Hepatocyte (in vitro differentiated cells): Measurements from ENCODE around the gene PACS1.

Experiments
- CTCF ChIP-seq: fragments of 200-600 bp; sonication (generic); IDR thresholded peaks from 2 replicates; pipeline ENCODE4 v1.5.1; 2016; ENCODE audit warnings: antibody characterized with exemption, mild to moderate bottlenecking; ENCODE audit not compliant: poor library complexity
- EZH2 ChIP-seq: fragments of 200-600 bp; sonication (generic); IDR thresholded peaks from 2 replicates; pipeline ENCODE4 v1.6.1; 2016; ENCODE audit warnings: antibody characterized with exemption, mild to moderate bottlenecking, borderline replicate concordance
- EZH2phosphoT487 ChIP-seq: fragments of 200-600 bp; sonication (generic); IDR thresholded peaks from one replicate; pipeline ENCODE4 v1.6.1; 2018; ENCODE audit warnings: antibody characterized with exemption, mild to moderate bottlenecking, low read depth, moderate library complexity; ENCODE audit not compliant: unreplicated experiment, severe bottlenecking

GRCh38 chr11:66100272-66101065, 30.4 kb downstream of the PACS1 start:
- no peak for TF ChIP-seq CTCF
- TF ChIP-seq EZH2phosphoT487: no peak
- TF ChIP-seq EZH2: no peak
